Activated CD4-positive, CD25-positive, alpha-beta regulatory T cell treated with anti-CD3 and anti-CD28 coated beads, Interleukin-2, amount 50 U/mL, for 24 hours (primary cell): ENCODE measurements around the gene ZDHHC20.

ENCODE experiments used
- ATAC-seq, 2 donors: fragments of 150-1000 bp; cut with Tn5 transposase; one replicate each; pipeline ENCODE4 v1.10.0; 2021; ENCODE audit warnings: mild to moderate bottlenecking in 1 of 2, moderate library complexity in 1 of 2

The ZDHHC20 gene

GRCh38 chr13:21360463-21360862 lies 98.6 kb downstream of the ZDHHC20 start:
- no peak for ATAC-seq

- no peak for ATAC-seq
Observed at GRCh38 chr13:21359855-21360254, 99.2 kb downstream of the ZDHHC20 start.

DNA sequence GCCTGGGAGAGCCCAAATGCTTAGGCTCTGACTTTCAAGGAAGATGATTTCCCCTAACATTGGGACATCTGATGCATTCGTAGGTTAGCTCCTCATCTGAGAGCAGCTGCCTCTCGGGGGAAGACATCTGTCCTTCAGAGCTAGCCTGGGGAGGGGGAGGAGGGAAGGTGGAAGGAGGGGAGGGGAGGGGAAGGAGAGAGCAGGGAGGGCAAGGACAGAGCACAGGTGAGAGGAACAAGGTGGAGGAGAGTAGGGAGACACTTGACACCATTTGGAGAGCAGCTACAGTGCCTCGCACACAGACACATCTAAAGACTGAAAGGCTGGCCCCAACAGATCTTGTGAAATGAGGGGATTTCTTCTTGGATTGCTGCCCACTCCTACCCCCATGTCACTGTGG lies 103.8 kb downstream of the ZDHHC20 start:
- ATAC-seq = no peak

DNA sequence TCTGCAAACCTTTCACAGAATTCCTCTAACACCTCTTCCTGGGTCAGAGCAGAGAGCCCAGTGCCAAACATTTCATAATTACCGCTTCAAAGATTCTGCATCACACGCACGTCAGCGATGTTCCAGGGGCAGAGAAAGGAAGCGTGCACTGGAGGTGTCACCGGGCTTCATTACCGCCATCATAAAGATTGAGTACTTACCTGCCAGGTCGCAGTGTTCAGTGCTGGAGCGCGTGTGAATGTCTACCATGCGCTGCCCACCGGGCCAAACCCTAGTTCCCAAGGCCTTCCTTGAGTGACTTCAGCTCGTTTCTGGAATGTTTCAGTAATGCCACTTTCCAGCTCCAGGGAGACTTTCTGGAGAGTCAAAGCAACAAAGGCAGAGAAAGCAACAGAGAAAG lies 104.4 kb downstream of the ZDHHC20 start:
- no peak for ATAC-seq

DNA sequence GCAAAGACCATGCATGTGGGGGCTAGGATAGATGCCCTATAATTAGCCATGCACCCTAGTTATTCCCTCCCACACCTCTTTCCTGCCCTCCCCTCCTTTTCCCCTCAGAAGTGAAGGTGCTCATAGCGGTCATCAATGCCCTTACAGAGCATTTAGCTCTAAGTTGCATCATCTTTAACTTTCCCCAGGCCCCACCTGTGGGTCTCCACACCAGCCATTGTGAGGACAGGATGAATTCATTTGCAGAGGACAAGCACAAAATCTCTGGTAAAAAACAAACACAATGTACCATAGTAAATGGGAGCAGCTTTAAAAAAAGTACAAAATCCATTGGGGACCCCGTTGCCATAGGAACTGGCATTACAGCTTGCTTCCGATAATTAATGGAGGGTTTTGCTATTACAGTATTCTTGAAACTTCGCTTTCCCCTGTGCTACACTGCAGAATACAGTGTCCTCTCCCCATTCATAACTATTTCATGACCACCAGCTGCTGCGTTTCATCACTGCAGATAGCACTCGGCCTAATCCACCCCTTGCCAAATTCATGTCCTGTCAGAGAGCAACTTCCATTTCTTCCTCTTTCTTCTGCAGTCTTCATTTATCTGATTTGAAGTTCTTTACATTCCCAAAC lies 110.5 kb downstream of the ZDHHC20 start:
- ATAC-seq = no peak

- ATAC-seq = no peak
Observed at GRCh38 chr13:21347753-21348318, 111.3 kb downstream of the ZDHHC20 start.

- peak; percentile 55 to 65 for ATAC-seq
Observed at GRCh38 chr13:21344662-21345176, 114.4 kb downstream of the ZDHHC20 start.

- ATAC-seq = no peak
Observed at GRCh38 chr13:21343659-21344058, 115.4 kb downstream of the ZDHHC20 start.

- no peak for ATAC-seq
Observed at GRCh38 chr13:21342699-21343442, 116.2 kb downstream of the ZDHHC20 start.

DNA sequence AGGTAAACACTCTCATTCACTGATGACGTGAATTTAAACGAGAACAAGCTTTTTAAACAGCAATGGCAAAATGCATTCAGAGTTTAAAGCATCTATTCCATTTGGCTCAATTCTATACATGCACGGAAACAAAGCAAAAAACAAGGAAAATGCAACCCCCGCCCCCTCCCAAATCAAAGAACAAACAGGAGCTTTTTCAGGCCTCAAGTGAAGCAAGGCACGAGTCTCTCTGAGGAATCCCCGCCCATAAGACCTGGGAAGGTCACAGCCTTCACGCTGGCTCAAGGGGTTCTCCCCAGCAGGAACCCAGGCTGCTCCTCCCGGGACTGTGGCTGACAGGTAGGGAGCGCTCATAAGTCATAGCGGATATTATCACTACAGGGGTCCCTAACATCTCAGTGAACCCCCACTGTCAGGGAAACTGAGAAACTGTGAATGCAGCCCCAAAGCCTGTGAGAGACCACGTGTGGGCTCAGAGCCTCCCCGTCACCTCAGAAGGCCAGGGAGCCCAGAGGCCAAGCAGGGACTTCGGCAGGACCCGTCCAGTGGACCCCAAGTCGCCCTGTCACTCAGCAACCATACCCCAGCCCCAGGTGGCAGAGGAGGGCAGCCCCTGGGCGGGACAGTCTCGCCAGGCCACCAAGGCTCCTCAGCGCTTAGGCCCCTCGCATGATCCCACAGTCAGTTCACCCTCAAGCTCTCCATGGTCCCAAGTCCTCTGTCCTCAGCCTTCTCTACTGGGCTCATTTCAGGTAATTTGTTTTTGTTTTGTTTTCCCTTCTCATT lies 117.3 kb downstream of the ZDHHC20 start:
- ATAC-seq = no peak

DNA sequence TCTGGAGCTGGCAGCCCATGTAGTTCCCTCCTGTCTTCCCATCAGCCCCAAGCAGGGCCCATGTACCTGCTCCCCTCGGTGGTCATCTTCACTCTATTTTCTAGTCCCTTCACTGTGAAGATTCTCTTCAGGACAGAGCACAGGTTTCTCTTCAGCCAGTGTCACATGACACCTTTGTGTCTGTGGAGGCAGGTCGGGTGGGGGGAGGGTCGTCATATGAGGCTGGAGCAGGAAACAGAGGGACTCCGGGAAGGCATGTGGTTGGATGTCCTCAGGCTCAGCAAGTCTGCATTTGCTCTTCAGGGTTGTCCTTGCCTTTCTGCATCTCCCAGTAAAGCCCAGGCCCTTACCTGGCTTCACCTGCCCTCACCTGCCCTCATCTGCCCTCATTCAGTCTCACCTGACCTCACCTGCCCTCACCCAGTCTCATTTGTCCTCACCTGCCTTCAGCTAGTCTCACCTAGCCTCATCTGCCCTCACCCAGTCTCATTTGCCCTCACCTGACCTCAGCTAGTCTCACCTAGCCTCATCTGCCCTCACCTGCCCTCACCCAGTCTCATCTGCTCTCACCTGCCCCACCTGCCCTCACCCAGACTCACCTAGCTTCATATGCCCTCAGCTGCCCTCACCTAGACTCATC lies 120.3 kb downstream of the ZDHHC20 start:
- ATAC-seq = no peak

- ATAC-seq = no peak
Observed at GRCh38 chr13:21338156-21338555, 120.9 kb downstream of the ZDHHC20 start.

DNA sequence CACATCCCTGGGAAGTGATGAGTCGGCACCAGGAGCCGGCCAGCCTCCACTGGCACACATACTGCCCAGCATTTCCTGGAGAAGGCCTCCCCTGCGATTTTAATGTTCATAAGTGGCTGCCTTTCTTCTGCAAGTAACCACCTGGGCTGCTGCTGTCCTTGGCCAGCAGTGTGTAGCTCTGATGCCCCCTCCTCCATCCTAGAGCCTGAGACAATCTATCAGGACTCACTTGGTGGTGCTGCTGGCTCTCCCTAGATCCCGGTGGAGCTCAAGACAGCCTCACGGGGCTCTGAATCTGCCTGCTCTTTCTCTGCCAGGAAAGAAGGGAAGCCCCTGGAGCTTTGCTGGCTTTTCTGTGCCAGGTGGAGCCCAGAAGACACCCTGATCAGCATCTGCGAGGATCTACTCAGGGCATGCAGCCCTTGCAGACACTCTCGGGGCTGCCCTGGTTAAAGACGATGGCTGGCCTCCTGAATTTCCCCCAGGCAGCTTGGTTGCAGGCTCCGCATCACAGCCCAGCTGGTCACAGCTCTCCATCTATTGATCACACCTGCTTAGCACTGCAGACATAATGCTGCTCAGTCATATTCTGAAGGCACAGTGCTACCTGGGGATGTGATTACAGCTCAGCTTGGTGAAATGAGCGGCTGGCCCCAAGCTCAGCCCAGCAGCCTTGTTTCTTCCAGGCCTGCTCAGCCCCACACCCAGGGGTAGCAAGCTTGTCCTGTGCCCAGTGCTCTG lies 122.3 kb downstream of the ZDHHC20 start:
- no peak for ATAC-seq

DNA sequence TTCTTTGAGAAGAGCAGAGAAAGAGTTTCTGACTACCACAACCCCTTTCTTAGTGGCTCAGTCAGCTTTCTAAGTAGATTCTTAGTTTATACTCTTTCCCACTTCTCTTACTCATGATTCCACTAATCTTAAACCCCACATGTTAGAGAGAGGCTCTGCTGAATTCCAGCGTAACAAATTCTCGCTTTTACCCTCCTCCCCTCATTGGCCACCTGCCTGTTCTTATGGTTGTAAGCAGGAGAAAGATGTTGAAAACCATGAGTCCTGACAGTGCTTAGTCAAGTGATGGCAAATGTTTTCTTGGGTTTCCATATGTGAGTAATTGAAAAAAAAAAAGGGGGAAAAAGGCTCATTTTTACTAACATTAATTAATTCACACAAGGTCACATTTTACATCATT lies 125.9 kb downstream of the ZDHHC20 start:
- no peak for ATAC-seq

DNA sequence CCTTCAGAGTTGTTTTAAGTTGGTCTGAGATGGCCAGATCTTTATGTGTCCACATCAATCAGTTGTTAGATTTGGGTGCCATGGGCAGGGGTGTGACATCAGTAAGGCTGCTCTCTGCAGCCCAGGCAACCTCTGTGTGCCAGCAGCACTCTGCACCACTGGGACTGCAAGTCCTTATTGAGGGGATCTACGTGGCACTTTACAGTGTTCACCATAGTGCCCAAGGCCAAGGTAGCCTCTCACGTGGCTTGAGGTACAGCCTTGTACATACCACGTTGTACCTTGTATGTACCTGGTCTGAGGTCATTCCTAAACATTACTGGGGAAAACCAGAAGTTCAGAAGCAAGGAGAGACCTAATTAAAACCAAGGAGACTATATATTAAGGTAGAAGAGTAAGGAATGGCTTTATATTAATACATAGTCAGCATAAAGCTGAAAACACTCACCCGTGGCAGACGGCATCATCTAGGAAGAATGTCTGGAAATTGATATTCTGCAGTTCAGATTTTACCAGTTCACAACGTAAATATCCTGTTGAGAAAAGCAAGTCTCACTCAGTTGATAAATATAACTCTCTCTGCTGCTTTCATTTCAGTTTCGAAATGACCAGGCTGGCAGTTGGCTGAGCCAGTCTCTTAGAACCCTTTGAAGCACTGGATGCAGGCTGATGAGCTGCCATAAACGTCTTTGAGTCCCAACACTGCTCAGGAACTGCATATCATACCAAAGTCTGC lies 128.8 kb downstream of the ZDHHC20 start:
- peak; percentile 48 to 68 for ATAC-seq

DNA sequence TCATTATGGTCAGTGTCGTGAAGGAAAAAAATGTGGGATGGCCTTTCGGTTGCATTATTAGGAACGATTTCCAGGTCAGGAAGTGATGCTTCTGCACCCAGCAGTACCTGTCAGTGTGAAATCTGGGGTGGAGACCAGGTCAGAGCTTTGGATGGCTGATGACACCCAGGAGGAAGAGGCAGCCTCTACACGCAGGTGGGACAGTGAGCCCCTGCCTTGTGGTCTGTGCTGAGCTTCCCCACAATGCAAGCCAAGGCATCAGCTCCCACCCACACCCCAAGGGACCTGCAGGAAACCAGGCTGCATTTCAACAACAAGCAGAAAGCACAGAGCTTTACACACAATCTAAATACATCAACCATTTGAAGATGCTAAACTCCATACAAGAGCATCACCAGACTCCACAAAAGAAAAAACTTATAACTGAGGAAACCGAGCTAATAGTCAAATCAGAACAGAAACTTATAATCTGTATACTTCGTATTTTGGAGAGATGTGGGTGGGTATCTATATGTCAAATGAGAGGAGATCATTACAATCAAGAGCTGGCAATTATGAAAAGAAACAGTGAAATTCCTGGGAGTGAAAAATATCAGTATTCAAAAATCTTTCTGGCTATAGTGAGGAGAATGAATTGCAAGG lies 130.1 kb downstream of the ZDHHC20 start:
- ATAC-seq = no peak

- ATAC-seq = no peak
Observed at GRCh38 chr13:21328201-21328600, 130.9 kb downstream of the ZDHHC20 start.

DNA sequence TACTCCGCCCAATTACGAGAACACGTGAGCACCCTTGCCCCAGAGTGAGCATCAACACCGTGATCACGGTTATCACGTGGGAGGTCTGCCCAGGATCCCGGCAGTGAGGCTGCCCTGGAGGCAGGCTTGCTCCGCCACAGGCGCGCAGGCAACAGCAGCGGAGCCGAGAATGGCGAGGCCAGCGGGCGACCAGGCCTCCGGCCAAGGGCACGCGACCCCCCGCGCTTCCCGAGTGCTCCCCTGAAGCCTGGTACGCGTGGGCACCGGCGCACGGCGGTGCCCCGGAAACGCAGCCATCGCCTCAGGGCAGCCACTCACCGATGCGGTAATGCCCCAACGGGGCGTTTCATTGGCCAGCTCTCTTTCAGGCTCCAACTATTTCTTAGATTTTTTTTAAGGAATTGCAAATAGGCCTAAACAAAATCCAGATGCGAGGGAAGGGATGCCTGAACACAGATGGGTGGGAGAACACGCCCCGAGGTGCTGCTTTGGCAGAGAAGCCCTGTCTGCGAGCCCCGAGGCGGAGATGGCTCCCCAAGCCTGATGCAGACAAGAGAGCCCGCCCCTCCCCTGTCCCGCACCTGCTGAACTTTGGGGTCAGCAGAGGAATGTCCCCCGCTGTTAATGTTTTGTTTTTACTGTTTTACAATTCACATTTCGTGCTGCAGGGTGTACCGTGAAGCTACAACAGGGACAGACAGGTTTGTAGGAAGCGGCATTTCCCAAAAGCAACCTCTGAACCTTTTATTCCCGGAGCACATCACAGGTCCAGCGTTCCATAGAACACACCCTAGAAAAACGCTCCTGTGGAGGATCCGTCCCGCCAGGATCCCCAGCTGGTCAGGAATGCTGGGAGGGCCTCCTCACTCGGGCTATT lies 132.7 kb downstream of the ZDHHC20 start:
- peak in 1 of 2 donors; percentile 25 for ATAC-seq

DNA sequence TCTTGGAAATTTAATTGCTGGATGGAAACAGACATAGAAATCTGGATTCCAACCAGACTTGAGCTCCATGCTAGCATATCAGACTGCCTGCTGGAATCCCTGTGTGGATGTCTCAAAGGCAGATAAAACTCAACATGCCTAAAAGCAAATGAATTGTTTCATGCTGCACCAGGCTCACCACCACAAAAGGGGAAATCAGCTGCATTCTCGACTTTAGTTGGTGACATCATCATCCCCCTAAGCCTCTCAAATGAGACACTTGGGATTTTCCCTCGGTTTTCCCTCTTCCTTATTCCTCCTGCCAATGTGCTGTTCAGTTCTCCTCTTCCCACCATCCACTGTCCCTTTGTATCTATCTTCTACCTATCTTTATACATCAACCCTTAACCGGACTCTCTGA lies 134.3 kb downstream of the ZDHHC20 start:
- ATAC-seq = no peak

DNA sequence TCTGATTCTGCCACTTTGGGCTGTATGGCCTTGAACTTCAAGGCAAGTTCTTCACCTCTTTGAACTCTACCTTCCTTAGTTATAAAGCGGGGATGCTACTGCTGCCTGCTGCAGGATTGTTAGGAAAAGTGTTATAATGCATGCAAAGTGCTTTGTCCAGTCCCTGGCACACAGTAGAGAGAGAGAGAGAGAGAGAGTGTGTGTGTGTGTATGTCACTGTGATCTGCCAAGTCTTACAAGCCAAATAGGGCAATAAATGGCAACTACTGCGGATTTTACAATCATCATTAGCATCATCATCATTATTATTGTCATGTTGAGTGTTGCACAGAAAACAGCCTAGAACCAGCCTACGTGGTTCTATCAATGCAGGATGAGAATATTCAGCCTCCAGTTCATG lies 136.1 kb downstream of the ZDHHC20 start:
- no peak for ATAC-seq
